ENCODE results near the gene FRMD4B. TPM values are rescaled to one million over a fixed set of nuclear protein-coding genes. Genes with fewer than 3 reads are reported as not detected.

Gene FRMD4B
- total RNA-seq, 2 donors from 2014 or later: 2.1 to 2.2 TPM

GRCh38 chr3:69332934-69333333 is 53.0 kb downstream of the FRMD4B start:
- no peaks in the 10 kb centered on the region for H3K36me3 Mint-ChIP-seq (ENCODE audit: low read depth)
- Histone ChIP-seq H3K4me3 (ENCODE audit: low read length) (no peak overlapping the region), H3K9me3 (ENCODE audit: control insufficient read depth, low read length) (no peaks in the 10 kb centered on the region), H3K36me3 (ENCODE audit: control insufficient read depth, insufficient read depth, low read length) (no peaks in the 10 kb centered on the region), H3K27ac (ENCODE audit: low read depth, low read length) (no peak overlapping the region), H3K27me3 (ENCODE audit: control insufficient read depth, insufficient read depth, low read length, poor library complexity, severe bottlenecking) (no peaks in the 10 kb centered on the region), H3K4me1 (ENCODE audit: control insufficient read depth, insufficient read depth, low read length) (no peaks in the 10 kb centered on the region), H3K9ac (ENCODE audit: extremely low read depth, low read length, poor library complexity, severe bottlenecking) (no peak overlapping the region)
- no peaks in the 10 kb centered on the region for H3K9me3 Mint-ChIP-seq
- TF ChIP-seq, protein P1, sequence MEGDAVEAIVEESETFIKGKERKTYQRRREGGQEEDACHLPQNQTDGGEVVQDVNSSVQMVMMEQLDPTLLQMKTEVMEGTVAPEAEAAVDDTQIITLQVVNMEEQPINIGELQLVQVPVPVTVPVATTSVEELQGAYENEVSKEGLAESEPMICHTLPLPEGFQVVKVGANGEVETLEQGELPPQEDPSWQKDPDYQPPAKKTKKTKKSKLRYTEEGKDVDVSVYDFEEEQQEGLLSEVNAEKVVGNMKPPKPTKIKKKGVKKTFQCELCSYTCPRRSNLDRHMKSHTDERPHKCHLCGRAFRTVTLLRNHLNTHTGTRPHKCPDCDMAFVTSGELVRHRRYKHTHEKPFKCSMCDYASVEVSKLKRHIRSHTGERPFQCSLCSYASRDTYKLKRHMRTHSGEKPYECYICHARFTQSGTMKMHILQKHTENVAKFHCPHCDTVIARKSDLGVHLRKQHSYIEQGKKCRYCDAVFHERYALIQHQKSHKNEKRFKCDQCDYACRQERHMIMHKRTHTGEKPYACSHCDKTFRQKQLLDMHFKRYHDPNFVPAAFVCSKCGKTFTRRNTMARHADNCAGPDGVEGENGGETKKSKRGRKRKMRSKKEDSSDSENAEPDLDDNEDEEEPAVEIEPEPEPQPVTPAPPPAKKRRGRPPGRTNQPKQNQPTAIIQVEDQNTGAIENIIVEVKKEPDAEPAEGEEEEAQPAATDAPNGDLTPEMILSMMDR (conservative IDR thresholded peaks at IDR 0.05): no peak
- H3K4me1 Mint-ChIP-seq: no peaks in the 10 kb centered on the region
- no peak overlapping the region for H3K4me3 Mint-ChIP-seq
- DNase-seq: no peak
- 95 to 100% methylated on average over 2 of the region's 2 CpGs for WGBS, 2 experiments (ENCODE audit: insufficient coverage in 1 of 2, insufficient read length in 1 of 2)
- no peak overlapping the region for H3K27ac Mint-ChIP-seq
- H3K27me3 Mint-ChIP-seq (ENCODE audit: insufficient read depth): no peaks in the 10 kb centered on the region

- Mint-ChIP-seq H3K9me3 (no peaks in the 10 kb centered on the region), H3K27me3 (ENCODE audit: insufficient read depth) (no peaks in the 10 kb centered on the region), H3K27ac (no peak overlapping the region), H3K36me3 (ENCODE audit: low read depth) (no peaks in the 10 kb centered on the region), H3K4me3 (no peak overlapping the region), H3K4me1 (no peaks in the 10 kb centered on the region)
- Histone ChIP-seq H3K27me3 (ENCODE audit: control insufficient read depth, insufficient read depth, low read length, poor library complexity, severe bottlenecking) (no peaks in the 10 kb centered on the region), H3K9me3 (ENCODE audit: control insufficient read depth, low read length) (no peaks in the 10 kb centered on the region), H3K4me3 (ENCODE audit: low read length) (no peak overlapping the region), H3K36me3 (ENCODE audit: control insufficient read depth, insufficient read depth, low read length) (no peaks in the 10 kb centered on the region), H3K27ac (ENCODE audit: low read depth, low read length) (no peak overlapping the region), H3K4me1 (ENCODE audit: control insufficient read depth, insufficient read depth, low read length) (no peaks in the 10 kb centered on the region), H3K9ac (ENCODE audit: extremely low read depth, low read length, poor library complexity, severe bottlenecking) (no peak overlapping the region)
- no peak for DNase-seq
- TF ChIP-seq, protein P1 (conservative IDR thresholded peaks at IDR 0.05): no peak
- WGBS, 2 experiments (ENCODE audit: insufficient coverage in 1 of 2, insufficient read length in 1 of 2): 94 to 96% methylated on average over 6 to 10 of the region's 10 CpGs
Measured at GRCh38 chr3:69330891-69331400, 54.9 kb downstream of the FRMD4B start.

DNA sequence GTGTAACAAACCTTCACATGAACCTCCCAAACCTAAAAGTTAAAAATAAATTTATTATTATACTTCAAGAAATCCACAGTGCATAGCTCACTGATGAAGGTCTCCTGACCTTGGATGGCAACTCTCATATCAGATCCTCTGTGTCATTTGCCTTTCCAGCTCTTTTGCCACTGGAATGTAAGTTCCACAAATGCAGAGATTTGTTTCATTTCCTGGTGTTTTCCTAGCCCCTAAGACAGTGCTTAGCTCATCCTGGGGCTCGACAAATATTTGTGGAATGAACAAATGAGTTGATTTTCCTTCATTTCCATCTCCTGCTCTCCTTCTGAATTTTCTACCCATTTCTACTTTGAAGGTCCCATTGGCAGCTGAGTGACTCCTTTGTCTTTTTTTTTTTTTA is 56.0 kb downstream of the FRMD4B start:
- H3K9me3 Mint-ChIP-seq: no peaks in the 10 kb centered on the region

More for the DNA sequence above, 56.0 kb downstream of the FRMD4B start:
- H3K36me3 ChIP-seq (ENCODE audit: control insufficient read depth, insufficient read depth, low read length): no peaks in the 10 kb centered on the region
- DNase-seq: no peak
- Mint-ChIP-seq H3K27ac (no peak overlapping the region), H3K36me3 (ENCODE audit: low read depth) (no peaks in the 10 kb centered on the region), H3K27me3 (ENCODE audit: insufficient read depth) (no peaks in the 10 kb centered on the region), H3K4me1 (no peaks in the 10 kb centered on the region), H3K4me3 (no peak overlapping the region)
- TF ChIP-seq, protein P1 (conservative IDR thresholded peaks at IDR 0.05): no peak
- H3K9ac ChIP-seq (ENCODE audit: extremely low read depth, low read length, poor library complexity, severe bottlenecking): no peak overlapping the region
- WGBS, 2 experiments (ENCODE audit: insufficient coverage in 1 of 2, insufficient read length in 1 of 2): 94% methylated on average over 1 of the region's 1 CpG; no CpG with 5 or more reads in 1 of the 2 experiments
- no peak overlapping the region for H3K4me3 ChIP-seq (ENCODE audit: low read length)
- no peaks in the 10 kb centered on the region for H3K27me3 ChIP-seq (ENCODE audit: control insufficient read depth, insufficient read depth, low read length, poor library complexity, severe bottlenecking)
- H3K27ac ChIP-seq (ENCODE audit: low read depth, low read length): no peak overlapping the region
- no peaks in the 10 kb centered on the region for H3K4me1 ChIP-seq (ENCODE audit: control insufficient read depth, insufficient read depth, low read length)
- H3K9me3 ChIP-seq (ENCODE audit: control insufficient read depth, low read length): no peaks in the 10 kb centered on the region

Data from endodermal cell (in vitro differentiated cells).